Inferior parietal cortex (tissue), 1 donor: ENCODE data around the gene FOSL2.
"Not testable (repeated sequence)": the region's sequence is repeated elsewhere in the genome, so short reads cannot be mapped to it uniquely, and the experiment has no call there.

Experiments
- DNase-seq: peaks from one replicate; pipeline ENCODE4 v3.0.0-alpha.2; 2016; ENCODE audit errors: extremely low spot score

FOSL2 gene

DNA sequence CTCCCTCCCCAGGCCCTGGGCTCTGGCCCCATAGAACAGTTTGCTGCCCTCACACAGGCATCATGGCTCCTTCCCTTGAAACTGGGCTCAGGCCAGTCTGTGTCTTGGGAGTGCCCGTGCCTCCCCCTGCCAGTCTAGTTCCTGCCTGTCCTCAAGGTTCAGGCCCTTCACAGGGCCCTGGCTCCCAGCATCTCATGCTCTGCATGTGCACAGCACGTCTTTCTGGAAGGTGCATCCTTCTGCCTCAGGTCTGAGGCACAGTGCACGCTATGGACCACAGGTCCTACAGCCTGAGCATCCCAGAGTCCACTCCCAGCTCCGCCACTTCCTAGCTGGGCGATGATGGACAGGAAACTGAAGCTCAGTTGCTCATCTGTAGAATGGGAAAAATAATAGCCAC, 35.6 kb upstream of the FOSL2 start:
- DNase-seq, result no peak

DNA sequence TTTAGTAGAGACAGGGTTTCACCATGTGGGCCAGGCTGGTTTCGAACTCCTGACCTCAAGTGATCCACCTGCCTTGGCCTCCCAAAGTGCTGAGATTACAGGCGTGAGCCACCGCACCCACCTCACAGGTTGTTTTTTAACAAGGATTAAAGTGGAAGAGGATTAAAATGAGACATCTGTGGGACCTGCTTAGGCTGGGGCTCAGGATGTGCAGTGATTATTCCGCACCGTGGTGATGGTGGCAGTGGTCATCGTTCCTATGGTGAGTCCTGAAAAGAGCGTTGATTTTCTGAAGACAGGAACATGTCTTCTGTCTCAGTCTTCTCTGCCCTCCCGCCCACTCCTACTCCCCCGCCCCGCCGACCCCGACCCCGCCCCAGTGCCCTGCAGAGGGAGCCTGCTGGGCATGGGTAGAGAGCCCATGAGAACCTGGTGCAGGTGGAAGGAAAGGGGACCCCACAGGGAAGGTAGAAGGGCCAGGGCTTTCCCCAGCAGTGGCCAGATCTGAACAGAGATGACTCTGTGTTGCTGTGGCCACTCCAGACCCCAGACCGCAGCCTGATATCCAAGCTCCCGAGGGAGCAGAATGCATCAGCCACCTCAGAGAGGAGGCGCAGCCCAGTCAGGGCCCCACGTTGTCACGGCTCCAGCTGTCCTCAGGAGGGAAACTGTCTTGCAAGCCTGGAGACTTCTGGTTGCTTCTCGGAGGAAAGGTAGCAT, 34.5 kb upstream of the FOSL2 start:
- no peak for DNase-seq

DNA sequence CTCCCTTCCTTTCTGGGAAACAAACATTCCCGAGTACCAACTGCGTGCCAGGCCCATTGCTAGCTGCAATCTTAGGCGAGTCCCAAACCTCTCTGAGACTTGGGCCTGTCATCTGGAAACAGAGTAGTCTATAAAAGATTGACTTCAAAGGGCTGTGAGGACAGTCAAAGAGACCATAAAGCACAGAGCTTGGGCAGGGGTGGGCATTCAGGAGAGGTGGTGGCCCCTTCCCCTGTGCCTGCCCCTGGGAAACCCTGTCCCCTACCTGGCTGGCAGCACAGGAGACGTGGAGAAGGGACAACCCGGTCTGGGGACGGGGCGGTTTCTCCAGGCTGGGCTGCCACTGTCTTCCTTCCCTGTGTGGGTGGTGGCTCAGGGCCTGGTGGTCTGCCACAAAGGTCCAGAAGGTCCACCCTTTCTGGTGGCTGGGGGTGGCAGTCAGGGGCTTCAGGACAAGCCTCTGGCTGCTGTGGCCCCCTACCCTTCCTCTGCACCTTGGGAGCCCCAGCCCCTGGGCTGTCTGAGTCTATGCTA, 33.9 kb upstream of the FOSL2 start:
- DNase-seq, result no peak

DNA sequence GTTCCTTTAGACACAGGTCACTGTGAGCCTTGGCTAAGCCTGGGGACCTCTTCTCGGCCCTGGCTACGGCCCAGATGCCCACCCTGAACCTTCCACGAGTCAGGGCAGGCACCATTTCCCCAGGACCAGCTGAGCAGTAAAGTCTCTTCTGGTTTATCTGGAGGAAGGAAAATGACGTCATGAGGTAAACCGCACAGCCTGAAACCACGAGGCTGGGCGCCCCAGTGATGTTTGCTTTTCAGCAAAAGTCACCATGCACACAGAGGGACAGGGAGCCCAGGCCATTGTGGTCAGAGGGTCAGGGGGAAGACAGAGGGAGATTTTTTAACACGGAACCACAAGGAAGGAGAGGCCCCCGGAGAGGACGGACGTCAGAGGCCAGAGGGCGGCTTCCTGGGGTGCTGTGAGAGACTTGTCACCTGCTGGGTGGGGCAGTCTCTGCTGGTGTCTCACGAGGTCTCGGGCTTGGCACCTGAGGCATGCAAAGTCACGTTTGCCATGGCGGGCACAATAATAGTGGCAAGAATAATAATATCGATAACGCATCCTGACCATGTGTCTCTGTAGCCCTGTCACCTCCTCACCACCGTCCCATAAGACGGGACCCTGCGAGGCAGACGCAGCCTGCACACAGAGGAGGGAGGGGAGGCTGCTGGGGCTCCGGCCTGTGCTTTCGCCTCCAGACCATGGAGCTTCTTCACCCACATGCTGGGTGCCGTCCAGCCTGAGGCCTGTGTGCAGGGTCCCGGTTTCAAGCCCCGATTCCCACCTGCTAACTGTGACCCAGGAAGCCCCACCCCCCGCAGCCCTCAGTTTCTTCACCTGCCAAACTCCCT, 33.2 kb upstream of the FOSL2 start:
- peak; percentile 37 for DNase-seq

DNA sequence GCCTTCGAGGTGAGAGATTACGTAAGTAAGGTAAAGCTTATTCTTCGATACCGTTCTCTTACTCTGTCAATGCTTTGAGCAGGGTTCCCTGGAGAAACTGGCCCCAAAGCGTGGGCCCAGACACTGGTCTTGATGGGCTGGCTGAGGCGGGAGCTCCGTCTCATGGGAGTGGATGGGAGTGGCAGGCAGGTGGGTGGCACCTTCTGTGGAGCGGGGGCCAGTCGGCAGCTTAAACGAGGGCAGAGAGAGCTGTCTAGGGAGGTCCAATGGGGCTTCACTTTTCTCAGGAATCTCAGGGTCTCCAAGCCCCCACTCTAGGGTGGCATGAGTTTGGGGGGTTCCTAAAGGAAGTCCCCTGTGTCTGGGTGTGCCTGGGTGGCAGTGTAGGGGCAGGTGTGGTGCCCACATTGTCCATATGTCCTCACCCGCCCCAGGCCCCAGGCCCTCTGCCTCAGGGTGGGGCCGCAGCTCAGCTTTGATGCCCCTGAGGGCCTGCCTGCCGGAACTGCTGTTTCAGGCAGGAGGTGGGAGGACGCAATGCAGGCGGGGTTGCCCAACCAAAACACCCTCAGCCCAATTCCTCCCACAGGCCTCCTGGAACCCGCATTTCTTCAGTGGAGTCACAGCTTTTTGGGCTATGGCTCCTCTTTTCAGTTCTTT, 32.5 kb upstream of the FOSL2 start:
- no peak for DNase-seq

DNA sequence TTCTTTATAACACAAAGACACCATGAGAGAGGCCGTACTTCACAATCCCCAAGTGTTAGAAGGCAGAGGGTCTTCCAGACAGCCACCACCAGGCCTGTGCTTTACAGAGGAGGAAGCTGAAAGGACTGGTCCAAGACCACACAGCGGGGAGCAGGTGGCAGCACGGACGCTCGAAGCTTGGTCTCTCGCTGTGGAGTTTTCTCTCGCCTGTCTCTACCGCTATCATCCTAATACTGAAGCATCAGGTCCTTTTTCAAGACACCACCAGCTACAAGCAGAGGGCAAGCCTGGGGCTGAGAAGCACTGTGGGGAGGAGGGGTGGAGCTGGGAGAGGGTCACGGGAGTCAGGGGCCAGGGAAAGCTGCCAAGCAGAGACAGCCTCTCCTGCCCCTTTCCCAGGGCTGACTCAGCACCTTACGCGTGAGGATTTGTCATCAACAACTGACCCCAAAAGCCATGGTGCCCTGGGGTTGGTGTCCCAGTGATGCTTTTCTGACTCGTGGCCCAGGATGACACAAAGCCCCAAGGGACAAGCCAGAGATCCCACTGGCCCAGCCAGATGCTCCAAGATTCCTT, 31.9 kb upstream of the FOSL2 start:
- DNase-seq, result no peak

DNA sequence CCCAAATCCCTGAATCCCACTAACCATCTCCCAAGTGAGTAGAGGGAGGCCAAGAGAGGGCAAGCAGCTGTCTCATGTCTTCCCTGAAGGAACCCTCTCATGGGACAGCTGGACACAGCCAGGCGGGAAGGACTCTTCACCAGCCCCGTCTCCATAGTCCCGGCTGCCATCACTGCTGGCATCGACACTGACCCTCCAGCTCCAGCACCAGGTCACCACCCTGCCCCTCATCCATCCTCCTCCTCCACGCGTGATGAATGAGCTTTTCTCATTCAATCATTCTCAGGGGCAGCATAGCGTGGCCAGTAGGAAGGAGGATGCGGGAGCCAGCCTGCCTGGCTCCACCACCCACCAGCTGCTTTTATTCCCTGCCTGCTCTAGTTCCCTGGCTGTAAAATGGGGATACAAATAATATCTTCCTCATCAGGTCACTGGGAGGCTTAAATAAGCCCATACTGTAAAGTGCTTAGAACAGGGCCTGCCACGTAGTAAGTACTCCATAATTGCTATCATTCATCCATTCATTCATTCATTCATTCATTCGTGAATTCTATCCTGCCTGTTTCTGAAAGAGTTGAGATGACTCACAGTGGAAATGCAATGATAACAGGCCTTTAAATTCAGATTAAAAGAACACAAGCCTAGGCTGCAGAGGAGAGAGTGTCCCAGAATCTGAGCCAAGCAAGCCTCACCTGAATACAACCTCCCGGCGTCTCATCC, 30.5 kb upstream of the FOSL2 start:
- no peak for DNase-seq

DNA sequence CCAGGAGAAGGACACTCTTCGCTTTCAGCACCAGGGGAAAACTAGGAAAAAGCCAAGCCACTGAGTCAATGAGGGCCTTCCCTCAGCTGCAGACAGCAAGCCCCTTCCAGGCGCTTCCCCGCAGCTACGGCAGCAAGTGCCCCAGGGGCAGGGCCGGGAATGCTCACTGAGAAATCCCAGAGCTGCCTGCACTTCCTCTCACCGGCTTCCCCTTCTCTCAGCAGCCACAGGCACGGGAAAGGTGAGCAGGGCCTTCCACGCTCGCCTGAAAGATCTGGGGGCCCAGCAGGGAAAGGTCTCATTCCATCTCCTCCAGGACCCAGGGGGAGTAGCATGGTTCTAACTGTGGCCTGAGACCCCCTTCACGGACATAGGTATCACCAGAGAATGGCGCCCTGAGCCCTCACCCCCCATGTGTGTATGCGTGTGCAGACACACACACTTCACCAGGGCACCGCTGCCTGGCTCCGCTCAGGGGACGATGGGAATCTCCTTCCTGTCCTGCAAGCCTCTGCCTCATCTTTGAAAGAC, 29.6 kb upstream of the FOSL2 start:
- DNase-seq, result no peak

DNA sequence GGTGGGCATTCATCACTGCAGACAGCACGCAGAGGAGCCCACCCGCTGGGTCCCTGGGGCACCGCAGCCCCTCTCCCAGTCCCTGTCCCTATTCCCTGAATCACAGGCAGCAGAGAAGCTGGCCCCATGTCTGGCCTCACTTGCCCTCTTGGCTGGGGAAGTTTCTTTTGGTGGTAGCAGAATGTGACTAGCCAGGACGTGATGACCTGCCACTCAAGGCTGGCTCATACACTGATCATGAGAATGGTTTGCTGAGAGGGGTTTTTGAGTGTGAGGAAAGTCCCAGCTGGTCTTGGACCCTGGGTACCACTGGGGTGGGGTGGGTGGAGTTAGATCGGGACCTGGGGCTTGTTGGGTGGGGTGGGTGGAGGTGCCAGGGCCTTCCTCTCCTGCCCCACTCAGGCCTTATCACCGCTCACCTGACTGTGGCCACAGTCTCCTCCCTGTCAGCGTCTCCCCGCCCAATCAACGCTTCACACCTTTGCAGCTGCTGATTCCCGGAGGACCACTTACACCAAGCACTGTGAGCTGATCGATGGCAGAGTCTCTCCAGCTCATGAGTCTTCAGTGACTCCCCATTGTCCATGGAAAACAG, 28.9 kb upstream of the FOSL2 start:
- no peak for DNase-seq

DNA sequence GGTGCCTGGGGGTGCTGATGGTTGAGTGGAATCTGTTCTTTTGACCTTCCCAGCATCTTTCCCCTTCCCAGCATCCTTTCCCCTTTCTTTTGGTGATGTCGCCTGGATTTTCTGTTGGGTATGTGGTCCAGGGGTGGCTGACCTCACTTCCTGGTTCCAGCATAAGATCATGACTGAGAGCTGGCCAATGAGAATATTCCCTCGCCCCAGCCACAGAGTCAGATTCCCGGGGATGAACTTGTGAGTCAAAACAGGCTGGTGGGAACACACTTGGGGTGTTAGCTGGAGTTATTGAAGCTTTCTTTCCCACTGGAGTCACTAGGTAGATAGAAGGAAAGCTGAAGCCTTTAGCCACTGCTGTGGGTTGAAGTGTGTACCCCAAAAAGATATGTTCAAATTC, 28.0 kb upstream of the FOSL2 start:
- DNase-seq, result no peak

DNA sequence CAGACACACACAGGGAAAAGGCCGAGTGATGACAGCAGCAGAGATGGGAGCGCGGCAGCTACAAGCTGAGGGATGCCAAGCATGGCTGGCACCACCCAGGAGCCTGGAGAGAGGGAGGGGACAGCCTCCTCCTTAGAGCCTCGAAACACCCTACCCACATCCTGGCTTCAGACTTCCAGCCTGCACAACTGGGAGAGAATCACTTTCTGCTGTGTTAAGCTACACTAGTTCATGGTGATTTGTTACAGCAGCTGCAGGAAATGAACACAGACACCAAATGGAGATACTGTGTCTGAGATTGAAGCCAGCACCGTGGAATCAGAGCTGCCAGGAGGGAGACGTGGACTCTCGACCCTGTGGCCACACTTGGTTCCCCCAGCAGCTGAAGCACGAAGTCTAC, 27.5 kb upstream of the FOSL2 start:
- DNase-seq, result no peak

DNA sequence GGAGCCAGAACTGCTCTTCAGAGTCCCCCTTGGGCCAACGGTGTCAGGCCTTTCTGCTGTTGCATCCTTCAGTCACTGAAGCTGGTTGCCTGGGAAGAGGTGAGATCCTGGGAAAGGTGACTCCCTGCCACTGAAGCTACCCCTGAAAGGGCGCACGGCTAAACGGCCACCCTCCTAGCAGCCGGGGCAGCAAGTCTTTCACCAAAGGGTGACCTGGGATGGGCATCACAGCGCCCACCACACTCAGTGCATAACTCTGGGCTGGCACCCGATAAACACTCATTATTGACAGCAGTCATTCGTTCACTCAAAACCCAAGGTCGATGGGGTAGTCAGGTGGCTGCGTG, 26.5 kb upstream of the FOSL2 start:
- DNase-seq, result no peak

DNA sequence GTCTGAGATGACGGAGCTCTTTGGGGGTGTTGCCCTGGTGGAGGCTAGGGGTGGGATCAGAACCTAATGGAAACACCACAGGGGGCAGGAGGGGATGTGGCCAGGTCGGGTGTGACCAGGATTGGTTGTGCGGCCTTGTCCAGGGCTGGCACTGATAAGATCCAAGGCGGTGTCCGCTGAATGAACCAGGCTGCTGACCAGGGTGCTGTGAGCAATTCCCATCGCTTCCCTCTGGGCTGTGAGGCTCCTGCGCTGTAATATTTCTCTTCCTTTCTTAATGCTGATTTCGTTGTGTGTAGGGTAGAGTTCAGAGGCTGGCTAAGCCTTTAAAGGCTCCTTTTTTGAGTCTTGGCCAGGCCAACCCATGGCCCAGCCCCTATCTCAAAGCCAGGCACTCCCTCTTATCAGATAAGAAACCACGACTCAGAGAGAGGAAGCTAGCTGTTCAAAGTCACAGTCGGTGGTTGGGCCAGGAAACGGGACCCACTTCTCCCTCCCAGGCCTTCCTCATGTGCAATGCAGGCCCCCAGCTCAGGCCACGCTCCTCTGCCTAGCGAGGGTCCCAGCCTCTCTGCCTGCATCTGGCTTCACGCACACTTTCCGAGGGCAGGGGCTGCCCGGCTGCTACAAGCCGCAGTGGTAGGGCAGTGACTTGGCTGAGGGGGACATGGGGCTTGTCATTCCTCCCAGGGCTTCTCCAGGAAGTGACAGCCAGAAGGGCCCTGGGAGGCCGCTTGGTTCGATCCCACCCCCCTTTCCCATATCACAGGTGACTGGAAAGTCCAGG, 26.0 kb upstream of the FOSL2 start:
- peak; percentile 21 for DNase-seq

DNA sequence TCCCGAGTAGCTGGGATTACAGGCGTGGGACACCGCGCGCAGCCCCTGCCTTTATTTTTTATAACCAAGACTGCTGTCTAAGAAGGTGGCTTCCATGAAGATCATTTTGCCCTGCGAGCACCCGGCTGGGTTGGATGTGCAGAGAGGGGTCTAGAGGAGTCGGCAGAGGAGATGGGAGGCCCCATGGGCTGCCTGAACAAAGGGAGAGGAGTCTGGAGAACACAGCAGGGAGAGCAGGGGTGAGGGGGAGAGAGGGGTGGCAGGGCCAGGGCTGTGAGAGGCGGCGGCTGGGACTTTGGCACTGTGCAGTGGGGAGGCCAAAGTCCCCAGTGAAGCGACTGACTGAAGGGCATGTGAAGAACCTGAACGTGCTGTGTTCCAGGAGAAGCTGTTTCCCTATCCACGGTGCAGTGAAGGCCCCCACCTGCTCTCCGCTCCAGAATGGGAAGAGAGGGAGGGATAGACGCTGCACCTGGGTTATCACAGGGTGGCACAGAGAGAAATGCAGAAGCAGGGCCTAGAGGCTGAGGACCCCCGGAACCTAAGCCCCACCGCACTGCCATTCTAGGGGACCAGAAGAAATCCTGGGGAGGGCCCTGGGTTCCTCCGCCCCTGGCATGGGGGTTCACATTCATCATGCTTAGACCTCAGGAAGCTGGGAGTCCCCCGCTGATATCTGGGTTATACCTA, 24.8 kb upstream of the FOSL2 start:
- DNase-seq, result no peak

DNA sequence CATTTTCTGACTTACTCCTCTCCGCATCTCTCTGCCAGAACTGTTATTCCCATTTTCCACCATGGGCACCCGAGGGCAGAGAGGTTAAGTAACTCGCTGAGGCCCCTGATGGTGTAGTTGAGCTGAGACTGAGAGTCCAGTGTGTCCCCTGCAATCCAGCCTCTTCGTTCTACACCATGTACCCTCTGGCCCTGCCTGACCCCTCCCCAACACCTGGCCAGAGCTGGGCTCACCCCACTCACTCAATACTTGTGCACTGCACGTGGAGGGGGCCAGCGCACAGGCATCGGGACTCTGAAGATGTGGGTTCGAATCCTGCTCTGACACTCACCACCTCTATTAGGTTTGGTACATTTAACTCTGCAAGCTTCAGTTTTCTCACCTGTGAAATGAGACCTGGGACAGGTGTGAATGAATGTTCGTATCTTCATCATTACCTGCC, 24.3 kb upstream of the FOSL2 start:
- no peak for DNase-seq

DNA sequence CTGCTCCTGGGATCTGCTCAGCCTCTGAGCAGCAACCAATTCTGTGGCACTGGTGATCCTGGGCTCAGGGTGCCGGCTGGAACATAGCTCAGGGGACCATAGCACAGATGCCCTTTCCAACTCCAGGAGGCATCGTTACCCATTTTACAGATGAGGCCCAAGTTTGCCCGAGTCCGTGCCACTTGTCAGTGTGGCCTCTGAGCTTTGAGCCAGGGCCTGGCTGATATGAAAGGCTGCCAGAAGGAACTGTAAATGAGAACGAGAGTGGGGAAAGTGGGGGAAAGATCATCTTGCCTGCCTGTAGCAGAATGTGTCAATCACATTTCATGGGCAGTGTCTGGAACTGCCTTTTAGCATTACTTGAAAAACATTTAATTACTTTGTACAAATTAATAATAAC, 23.3 kb upstream of the FOSL2 start:
- DNase-seq, result no peak

DNA sequence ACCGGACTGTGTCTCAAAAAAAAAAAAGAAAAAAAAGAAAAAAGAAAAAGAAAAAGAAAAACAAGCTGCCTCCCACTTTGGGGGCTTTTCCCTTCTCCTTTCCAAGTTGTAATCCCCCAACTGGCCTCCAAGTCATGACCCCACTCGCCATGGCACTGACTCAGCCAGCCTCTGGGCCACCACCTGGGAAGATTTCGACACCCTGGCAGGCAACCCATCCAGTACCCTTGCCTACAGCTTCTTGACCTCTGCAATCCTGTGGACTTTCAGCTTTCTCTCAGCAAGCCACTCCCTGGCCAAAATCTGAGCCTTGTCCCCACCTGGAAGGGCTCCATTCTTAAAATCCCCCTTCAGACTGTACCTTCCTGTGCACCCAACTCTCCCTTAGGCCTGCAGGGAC, 22.3 kb upstream of the FOSL2 start:
- no peak for DNase-seq

DNA sequence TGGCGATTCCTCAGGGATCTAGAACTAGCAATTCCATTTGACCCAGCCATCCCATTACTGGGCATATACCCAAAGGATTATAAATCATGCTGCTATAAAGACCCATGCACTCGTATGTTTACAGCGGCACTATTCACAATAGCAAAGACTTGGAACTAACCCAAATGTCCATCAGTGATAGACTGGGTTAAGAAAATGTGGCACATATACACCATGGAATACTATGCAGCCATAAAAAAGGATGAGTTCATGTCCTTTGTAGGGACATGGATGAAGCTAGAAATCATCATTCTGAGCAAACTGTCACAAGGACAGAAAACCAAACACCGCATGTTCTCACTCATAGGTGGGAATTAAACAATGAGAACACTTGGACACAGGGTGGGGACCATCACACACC, 20.9 kb upstream of the FOSL2 start:
- not testable (repeated sequence) for DNase-seq

DNA sequence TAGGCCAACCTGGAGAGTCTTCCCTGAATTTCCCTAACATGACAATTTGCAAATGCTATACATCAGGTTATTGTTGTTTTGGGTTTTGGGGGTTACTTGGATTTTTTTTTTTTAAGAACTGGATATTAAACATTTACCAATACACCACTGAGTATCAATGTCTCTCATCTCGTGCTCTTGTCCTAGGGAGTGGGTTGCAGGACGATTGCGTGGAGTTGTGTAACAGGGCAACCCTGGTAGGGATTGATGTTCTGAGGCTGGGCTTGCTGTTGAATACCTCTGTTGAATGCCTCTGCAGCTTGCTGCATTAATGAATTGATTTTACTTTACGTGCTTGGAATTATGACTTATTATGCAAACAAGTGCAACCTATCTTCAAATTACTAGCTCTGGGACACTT, 18.8 kb upstream of the FOSL2 start:
- DNase-seq, result no peak

DNA sequence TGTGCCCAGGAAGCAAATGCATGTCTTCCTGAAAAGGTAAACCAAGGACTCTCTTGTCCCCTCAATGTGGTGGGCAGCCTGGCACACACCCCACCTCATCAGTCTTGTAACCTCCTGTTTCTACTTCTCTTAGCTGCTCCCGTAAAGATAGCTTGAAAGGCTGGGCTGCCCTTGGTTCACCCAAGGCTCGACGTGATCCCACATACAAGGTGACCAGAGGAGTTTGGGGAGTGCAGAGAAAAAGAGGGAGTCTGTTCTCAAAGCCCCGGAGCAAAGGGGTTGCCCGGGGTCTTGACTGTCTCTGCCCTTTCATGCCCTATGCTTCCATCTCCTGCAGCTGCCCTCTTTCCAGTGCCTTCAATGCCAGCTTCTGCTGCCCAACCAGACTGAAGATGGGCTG, 18.3 kb upstream of the FOSL2 start:
- DNase-seq, result no peak
